Measurements from ENCODE around the gene PDZD8.

Gene PDZD8

DNA sequence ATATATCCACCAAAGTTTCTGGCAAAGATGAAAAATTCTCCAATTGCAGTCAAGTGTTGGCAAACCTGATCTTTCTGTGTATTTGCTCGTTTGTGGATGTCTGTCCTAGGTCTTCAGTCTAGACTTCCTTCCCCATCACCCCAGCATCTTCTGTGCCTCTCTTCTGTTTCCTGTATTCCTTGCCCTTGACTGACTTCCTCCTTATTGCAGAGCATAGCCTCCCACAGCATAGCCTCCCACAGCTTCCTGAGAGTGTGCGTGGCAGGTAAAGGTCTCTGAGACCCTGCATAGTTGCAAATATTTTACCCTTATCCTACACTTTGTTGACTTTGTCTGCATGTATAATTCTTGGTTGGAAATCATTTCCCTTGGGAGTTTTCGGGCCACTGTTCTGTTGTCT, 116.0 kb downstream of the PDZD8 start:
- no peak for DNase-seq (ENCODE audit: low spot score)
- in situ Hi-C loops (cut with MboI; ENCODE audit: low sequenced_read_pairs, unreplicated experiment), result no loop called here
- TF ChIP-seq CTCF (IDR thresholded peaks at IDR 0.05; ENCODE audit: borderline replicate concordance, control extremely low read depth, extremely low read depth, insufficient read depth, missing control alignments), result no peak

DNA sequence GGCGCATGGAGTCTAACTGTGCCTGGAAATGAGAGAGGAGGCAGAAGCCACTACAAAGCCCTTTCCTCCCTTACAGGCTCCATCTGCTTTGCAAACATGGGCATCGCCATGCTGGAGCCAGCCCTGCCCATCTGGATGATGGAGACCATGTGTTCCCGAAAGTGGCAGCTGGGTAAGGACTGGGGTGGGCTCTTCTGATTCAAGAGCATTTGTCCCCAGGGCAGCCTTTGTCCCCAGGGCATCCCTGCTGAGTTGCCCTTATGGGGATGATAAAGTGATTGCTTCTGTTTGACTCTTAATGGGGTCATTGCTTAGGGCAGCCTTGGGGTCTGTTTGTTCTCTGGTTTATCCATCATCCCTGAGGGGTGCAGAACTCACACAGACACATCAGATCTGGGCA, 117.5 kb downstream of the PDZD8 start:
- TF ChIP-seq CTCF (IDR thresholded peaks at IDR 0.05; ENCODE audit: borderline replicate concordance, control extremely low read depth, extremely low read depth, insufficient read depth, missing control alignments), result no peak
- no peak for DNase-seq (ENCODE audit: low spot score)
- in situ Hi-C loops (cut with MboI; ENCODE audit: low sequenced_read_pairs, unreplicated experiment), result no loop called here

DNA sequence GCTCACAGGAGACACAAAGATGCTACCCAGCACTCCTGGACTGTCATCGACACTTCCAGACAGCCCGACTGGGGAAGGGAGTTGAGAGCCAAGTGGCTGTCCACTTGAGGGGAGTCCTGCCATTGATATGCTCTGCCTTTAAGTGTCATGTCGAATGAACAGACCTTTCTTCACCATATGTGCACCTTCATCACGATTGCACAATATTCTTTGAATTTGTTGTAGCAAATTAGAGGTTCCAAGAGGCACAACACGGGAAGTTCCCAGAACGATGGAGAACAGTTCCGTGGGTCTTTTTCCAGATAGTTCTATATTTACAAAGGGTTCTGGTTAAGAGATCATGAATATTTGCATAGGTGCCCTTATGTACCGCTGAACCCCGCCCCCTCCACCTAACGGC, 118.3 kb downstream of the PDZD8 start:
- TF ChIP-seq CTCF (IDR thresholded peaks at IDR 0.05; ENCODE audit: borderline replicate concordance, control extremely low read depth, extremely low read depth, insufficient read depth, missing control alignments), result no peak
- no peak for DNase-seq (ENCODE audit: low spot score)
- in situ Hi-C loops (cut with MboI; ENCODE audit: low sequenced_read_pairs, unreplicated experiment), result no loop called here

- no peak for DNase-seq (ENCODE audit: low spot score)
- TF ChIP-seq CTCF (IDR thresholded peaks at IDR 0.05; ENCODE audit: borderline replicate concordance, control extremely low read depth, extremely low read depth, insufficient read depth, missing control alignments), result no peak
- in situ Hi-C loops (cut with MboI; ENCODE audit: low sequenced_read_pairs, unreplicated experiment), result no loop called here
Measured at GRCh38 chr10:117255835-117256460, 119.3 kb downstream of the PDZD8 start.

GRCh38 chr10:117254774-117255735, 120.2 kb downstream of the PDZD8 start:
- no peak for DNase-seq (ENCODE audit: low spot score)
- no peak for TF ChIP-seq CTCF (IDR thresholded peaks at IDR 0.05; ENCODE audit: borderline replicate concordance, control extremely low read depth, extremely low read depth, insufficient read depth, missing control alignments)
- in situ Hi-C loops (cut with MboI; ENCODE audit: low sequenced_read_pairs, unreplicated experiment), result no loop called here

DNA sequence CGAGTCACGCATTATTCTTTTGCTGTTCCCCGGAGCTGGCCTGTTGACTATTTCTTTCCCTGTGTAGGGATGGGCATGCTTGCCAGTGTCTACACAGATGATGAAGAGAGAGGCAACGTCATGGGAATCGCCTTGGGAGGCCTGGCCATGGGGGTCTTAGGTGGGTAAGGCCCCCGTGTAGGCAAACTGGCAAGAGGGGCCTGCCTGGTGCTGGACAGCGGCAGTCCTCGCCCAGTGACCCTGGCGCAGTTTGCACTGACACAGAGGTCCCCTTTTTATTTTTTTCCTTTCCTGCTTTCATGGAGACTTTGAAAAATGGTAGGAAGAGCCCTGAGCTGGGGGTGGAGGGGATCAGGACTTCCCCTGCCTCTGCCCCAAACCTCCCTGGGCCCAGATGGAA, 120.9 kb downstream of the PDZD8 start:
- no peak for TF ChIP-seq CTCF (IDR thresholded peaks at IDR 0.05; ENCODE audit: borderline replicate concordance, control extremely low read depth, extremely low read depth, insufficient read depth, missing control alignments)
- in situ Hi-C loops (cut with MboI; ENCODE audit: low sequenced_read_pairs, unreplicated experiment), result no loop called here

More for the DNA sequence above, 120.9 kb downstream of the PDZD8 start:
- DNase-seq (ENCODE audit: low spot score), result no peak
